HCT116 (cell line): ENCODE data around the gene C1orf21.

Experiments used
- ELF1 ChIP-seq: IDR thresholded peaks from 2 replicates; pipeline ENCODE4 v1.6.1; 2012; ENCODE audit warnings: low read depth, borderline replicate concordance
- EZH2 ChIP-seq: fragments of 200-600 bp; sonication (generic); IDR thresholded peaks from 2 replicates; pipeline ENCODE4 v1.6.1; 2017; ENCODE audit warnings: antibody characterized with exemption, mixed run types
- POLR2A ChIP-seq: IDR thresholded peaks from 2 replicates; pipeline ENCODE4 v1.7.0; 2011; ENCODE audit warnings: borderline replicate concordance; ENCODE audit not compliant: insufficient read depth, insufficient read length; ENCODE audit errors: extremely low read depth
- POLR2AphosphoS5 ChIP-seq: IDR thresholded peaks from 2 replicates; pipeline ENCODE4 v1.6.1; 2011; ENCODE audit warnings: mild to moderate bottlenecking, low read depth, low read length, moderate library complexity
- RAD21 ChIP-seq: IDR thresholded peaks from 2 replicates; pipeline ENCODE4 v1.6.1; 2012; ENCODE audit warnings: low read depth, mild to moderate bottlenecking
- SIN3A ChIP-seq: IDR thresholded peaks from 2 replicates; pipeline ENCODE4 v1.6.1; 2012; ENCODE audit warnings: low read depth
- TCF7L2 ChIP-seq: IDR thresholded peaks from 2 replicates; pipeline ENCODE4 v1.7.0; 2011; ENCODE audit warnings: borderline replicate concordance, inconsistent platforms; ENCODE audit not compliant: insufficient read depth, insufficient read length; ENCODE audit errors: extremely low read depth
- ZFX ChIP-seq: fragments of 450-650 bp; IDR thresholded peaks from 2 replicates; pipeline ENCODE4 v1.6.1; 2017
- TF ChIP-seq, protein P1 (sequence below), 3 experiments: fragments of 200-600 bp in 1 of 3; sonication (generic) in 1 of 3; IDR thresholded peaks in 2 of 3; conservative IDR thresholded peaks in 1 of 3; 2 replicates each; pipeline ENCODE4 v1.5.1; 2012 to 2017; ENCODE audit warnings: low read depth in 2 of 3, low read length in 2 of 3, antibody characterized with exemption in 1 of 3, borderline replicate concordance in 1 of 3, control low read depth in 1 of 3, mild to moderate bottlenecking in 1 of 3, mixed read lengths in 1 of 3, mixed run types in 1 of 3, moderate library complexity in 1 of 3; ENCODE audit not compliant: insufficient read depth in 1 of 3
- TF ChIP-seq, protein P2 (sequence below): IDR thresholded peaks from 2 replicates; pipeline ENCODE4 v1.6.1; 2011; ENCODE audit warnings: mild to moderate bottlenecking, low read length, moderate library complexity; ENCODE audit not compliant: insufficient replicate concordance; ENCODE audit errors: extremely low read depth
- TF ChIP-seq, protein P3 (sequence below): IDR thresholded peaks from 2 replicates; pipeline ENCODE4 v1.6.1; 2012

DNA sequence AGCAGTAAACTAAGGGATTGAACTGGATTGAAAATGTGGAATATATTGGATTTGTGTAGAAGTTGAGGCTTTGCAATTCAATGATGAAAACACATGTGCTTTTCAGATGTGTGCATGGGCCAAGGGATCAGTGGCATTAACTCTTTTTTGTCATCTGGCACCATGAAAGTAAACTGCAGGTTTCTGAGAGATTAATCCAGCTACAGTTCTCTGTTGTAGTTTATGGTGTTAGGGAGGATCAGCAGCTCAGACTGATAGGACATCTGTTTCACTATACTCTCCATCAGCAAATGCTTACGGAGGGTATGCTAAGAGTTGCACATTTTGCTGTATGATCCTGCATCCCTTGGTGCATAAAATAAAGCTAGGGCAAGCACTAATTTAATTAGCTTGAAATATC is 82.6 kb downstream of the C1orf21 start:
- TF ChIP-seq POLR2AphosphoS5 (no peak), ELF1 (no peak), EZH2 (no peak), RAD21 (no peak), TCF7L2 (no peak), POLR2A (no peak), ZFX (no peak), SIN3A (no peak)
- TF ChIP-seq, protein P1, sequence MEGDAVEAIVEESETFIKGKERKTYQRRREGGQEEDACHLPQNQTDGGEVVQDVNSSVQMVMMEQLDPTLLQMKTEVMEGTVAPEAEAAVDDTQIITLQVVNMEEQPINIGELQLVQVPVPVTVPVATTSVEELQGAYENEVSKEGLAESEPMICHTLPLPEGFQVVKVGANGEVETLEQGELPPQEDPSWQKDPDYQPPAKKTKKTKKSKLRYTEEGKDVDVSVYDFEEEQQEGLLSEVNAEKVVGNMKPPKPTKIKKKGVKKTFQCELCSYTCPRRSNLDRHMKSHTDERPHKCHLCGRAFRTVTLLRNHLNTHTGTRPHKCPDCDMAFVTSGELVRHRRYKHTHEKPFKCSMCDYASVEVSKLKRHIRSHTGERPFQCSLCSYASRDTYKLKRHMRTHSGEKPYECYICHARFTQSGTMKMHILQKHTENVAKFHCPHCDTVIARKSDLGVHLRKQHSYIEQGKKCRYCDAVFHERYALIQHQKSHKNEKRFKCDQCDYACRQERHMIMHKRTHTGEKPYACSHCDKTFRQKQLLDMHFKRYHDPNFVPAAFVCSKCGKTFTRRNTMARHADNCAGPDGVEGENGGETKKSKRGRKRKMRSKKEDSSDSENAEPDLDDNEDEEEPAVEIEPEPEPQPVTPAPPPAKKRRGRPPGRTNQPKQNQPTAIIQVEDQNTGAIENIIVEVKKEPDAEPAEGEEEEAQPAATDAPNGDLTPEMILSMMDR (IDR thresholded peaks at IDR 0.05 in 2 of 3, conservative IDR thresholded peaks at IDR 0.05 in 1 of 3; ENCODE audit: borderline replicate concordance in 1 of 3, insufficient read depth in 1 of 3, low read depth in 2 of 3, low read length in 2 of 3): no peak
- TF ChIP-seq, protein P2, sequence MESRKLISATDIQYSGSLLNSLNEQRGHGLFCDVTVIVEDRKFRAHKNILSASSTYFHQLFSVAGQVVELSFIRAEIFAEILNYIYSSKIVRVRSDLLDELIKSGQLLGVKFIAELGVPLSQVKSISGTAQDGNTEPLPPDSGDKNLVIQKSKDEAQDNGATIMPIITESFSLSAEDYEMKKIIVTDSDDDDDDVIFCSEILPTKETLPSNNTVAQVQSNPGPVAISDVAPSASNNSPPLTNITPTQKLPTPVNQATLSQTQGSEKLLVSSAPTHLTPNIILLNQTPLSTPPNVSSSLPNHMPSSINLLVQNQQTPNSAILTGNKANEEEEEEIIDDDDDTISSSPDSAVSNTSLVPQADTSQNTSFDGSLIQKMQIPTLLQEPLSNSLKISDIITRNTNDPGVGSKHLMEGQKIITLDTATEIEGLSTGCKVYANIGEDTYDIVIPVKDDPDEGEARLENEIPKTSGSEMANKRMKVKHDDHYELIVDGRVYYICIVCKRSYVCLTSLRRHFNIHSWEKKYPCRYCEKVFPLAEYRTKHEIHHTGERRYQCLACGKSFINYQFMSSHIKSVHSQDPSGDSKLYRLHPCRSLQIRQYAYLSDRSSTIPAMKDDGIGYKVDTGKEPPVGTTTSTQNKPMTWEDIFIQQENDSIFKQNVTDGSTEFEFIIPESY: no peak
- TF ChIP-seq, protein P3, sequence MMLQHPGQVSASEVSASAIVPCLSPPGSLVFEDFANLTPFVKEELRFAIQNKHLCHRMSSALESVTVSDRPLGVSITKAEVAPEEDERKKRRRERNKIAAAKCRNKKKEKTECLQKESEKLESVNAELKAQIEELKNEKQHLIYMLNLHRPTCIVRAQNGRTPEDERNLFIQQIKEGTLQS: no peak
